H1 (cell line): ENCODE data around the gene SLC35F6. TPM values are rescaled to one million over a fixed set of nuclear protein-coding genes. Genes with fewer than 3 reads are reported as not detected.

Experiments used
- E2F6 ChIP-seq: IDR thresholded peaks from 2 replicates; pipeline ENCODE4 v1.6.1; 2012; ENCODE audit warnings: inconsistent platforms
- HDAC6 ChIP-seq: IDR thresholded peaks from one replicate; pipeline ENCODE4 v1.7.1; 2012; ENCODE audit warnings: low read depth, mild to moderate bottlenecking, inconsistent platforms, low read length, moderate library complexity
- RXRA ChIP-seq: IDR thresholded peaks from 2 replicates; pipeline ENCODE4 v1.6.1; 2011; ENCODE audit warnings: low read depth, mild to moderate bottlenecking, low read length, moderate library complexity; ENCODE audit not compliant: insufficient read depth
- polyA plus RNA-seq, 7 experiments: library from polyadenylated mRNA; depleted of rRNA in 3 of 7; stranded (reverse) in 5 of 7; unstranded in 2 of 7; fragments of >200 nt in 5 of 7; fragments of 200-250 nt in 2 of 7; gene quantifications; 1 replicate in 5 of 7; 2 replicates in 1 of 7; 4 replicates in 1 of 7; pipeline versions ENCODE4 v1.2.1 to v1.2.3, GENCODE V29; 2011 to 2013; ENCODE audit warnings: missing spikeins in 2 of 7, mixed read lengths in 2 of 7
- total RNA-seq: library from RNA; stranded (reverse); fragmentation: NEBNext Ultra II Directional; extraction: Animal tissue kit (Norgen Biotek cat#: 25700); gene quantifications from 2 replicates; pipeline ENCODE4 v1.2.1, GENCODE V29; 2021

SLC35F6 gene
- total and polyA plus RNA-seq, 2 of the 8 experiments (the other 6 are each of a cell fraction or from before 2014, with no cell fraction given) = 11.2 to 13.5 TPM

DNA sequence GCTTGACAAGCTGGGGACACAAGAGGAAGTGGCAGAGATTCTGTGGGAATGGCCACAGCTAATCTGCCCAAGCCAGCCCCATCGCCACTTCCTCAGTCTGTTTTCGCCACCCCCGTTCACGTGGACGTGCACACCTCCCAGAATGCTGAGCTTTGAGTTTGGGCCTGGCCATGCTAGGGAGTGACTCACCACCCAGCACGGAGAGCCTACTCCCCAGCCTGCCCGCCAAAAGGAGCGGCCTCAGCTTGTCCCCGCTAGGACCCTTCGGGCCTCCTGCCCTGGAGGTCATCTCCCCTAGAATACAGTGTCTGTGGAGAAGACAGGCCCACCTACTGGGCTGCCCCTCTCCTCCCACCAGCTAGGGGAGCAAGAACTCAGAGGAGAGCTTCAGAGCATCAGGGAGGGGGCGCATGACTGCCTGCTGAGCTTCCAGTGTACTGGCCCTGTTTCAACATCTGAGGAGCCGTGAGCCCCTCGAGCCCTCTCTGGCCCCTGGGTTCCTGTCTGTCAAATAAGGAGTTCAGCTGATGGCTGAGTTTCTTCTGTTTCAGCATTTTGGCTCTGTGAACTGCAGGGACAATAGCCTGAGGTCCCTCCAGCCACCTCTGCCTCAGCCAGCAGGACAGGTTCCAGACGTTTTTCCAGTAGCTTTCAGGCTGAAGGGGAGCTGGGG is 5.1 kb downstream of the SLC35F6 start (continued):
- TF ChIP-seq RXRA = no peak
- TF ChIP-seq HDAC6 = no peak
- TF ChIP-seq E2F6 = no peak
